HG03521 (cell line): ENCODE measurements around the gene SEPTIN1.

ENCODE experiments used
- ATAC-seq: cut with Tn5 transposase; IDR thresholded peaks from one replicate; pipeline ENCODE4 v1.9.1; 2021; ENCODE audit warnings: mild to moderate bottlenecking, moderate library complexity; ENCODE audit not compliant: unreplicated experiment

SEPTIN1 gene

GRCh38 chr16:30358990-30359870 lies 23.1 kb downstream of the SEPTIN1 start:
- no peak for ATAC-seq

DNA sequence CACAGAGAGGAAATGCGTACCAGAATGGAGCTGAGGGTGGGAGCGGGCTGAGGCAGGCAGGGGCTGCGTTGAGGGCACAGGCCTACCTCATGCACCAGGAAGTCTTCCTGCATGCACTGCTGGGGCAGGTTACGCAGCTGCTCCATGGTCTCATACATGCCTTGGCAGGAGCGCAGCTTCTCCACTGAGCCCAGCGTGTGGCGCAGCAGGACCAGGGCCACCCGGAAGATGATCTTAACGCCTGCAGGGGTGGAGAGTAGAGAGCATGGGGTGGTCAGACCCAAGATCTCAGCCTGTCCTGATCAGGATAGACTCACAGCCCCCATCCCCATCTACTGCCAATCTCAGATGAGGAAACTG lies 23.8 kb downstream of the SEPTIN1 start:
- ATAC-seq: no peak

GRCh38 chr16:30357715-30358576 lies 24.4 kb downstream of the SEPTIN1 start:
- ATAC-seq: no peak

DNA sequence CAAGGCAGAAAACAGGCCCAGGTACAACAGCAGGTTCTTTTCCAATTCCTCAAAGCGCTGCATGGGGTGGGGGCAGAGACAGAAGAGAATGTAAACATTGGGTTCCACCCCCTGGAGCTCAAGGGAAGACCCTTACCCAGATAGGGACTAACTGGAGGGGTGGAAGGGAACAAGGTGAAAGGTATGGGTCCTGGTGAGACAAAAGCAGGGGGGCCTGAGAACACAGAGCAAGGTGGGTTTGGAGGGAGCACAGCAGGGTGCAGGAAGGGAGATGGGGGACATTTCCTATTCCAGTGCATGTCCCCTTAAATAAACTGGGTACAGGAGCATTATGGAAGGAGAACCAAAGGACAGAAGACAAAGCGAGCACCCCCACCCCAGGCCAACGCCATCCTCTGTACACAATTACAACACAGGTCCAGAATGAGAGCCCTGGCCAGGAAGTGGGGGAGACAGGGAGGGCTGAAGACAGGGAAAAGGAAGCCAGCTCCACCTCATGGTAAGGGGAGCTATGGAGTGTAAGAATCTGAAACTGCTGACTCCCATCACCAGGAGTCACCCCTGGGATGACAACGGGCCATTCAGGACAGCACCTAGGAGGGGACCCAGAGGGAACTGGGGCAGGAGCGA lies 25.2 kb downstream of the SEPTIN1 start:
- ATAC-seq: no peak

DNA sequence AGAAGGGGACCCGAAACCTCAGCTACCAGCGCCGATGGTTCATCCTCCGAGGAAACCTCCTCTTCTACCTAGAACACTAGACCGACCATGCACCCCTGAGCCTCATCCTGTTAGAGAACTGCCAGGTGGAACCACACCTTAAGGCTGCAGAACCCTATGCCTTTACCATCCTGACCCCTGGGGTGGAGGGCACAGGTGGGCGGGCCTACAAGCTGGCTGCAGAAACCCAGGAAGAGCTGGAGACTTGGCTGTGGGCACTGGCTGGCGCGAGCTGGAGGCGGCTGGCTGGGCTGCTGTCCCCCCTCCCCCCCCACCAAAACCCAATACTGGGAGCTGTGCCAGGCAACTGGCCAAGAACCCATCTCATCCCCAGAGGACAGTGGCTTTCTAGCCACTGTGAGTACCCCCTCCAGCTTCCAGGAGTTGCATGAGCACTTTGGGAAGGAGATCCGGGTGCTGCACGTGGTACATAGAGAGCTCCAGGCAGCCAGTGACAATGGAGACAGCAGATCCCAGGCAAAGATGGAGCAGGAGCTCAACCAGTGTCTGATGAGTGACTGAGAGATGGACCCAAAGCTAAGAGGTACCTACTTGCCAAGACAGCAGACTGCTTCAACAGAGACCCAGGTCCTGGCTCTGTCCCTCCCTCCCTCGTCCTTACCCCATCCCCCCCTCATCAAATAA lies 25.8 kb downstream of the SEPTIN1 start:
- ATAC-seq: no peak

DNA sequence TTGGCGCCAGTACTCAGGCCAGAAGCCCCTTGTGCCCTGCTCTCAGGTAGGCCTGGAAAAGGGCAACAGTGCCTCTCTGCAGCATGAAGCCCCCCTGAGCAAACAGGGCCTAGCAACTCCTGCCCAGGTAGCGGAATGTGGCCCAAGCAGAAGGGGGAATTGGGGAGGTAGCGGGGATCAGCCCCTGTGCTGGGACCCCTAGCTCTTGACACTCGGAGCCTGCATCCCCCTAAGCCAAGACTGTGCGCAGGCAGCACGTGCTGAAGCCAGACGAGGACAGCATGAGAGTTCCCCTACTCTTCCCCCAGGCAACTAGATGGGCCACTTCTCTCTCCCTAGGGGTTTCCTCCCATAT lies 26.4 kb downstream of the SEPTIN1 start:
- no peak for ATAC-seq

DNA sequence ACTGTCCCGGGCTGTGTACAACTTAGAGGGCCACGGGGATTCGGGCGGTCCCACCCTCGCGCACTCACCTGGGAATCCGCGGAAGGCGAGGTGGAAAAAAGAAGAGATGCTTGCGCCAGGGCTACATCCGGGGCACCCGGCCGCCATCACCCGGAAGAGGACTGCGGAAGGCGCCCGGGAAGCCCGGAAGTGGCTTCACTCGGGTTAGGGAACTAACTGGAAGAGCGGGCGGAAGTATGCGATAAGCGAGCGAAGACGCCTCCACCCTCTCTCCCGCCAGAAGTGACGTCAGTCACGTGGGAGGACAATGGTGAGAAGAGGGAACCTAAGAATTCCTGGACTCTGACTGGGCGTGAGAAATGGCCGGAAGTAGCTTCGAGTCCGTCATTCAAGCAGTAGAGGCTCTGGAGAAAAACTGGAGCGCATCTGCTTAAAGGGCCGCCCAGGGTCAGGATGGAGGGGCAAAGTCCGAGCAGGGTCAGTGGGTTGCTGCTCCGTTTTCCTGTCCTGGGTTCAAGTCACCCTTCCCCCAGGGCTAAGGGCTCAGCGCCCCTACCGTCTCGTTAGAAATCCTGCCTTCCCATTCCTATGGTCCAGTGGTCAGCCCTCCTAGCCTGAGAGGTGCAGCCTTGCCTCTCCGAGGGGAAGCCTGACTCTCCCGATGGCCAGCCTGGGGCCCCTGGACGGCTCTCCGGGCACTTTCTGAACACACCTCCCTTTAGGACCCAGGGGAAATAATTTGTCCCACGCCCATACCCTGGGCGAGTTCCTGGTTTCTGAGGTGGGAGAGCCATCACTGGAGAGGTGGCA lies 27.0 kb downstream of the SEPTIN1 start, which contains the start of gene CD2BP2:
Gene CD2BP2 (minus strand): TSS at position 165 of the 810 bp plus-strand sequence. CDS start 627 bp downstream, outside the sequence.
- ATAC-seq: peak; percentile 42

GRCh38 chr16:30354423-30355143 lies 27.8 kb downstream of the SEPTIN1 start:
- no peak for ATAC-seq

- no peak for ATAC-seq
These were observed 28.8 kb downstream of the SEPTIN1 start for GRCh38 chr16:30353438-30354129.

DNA sequence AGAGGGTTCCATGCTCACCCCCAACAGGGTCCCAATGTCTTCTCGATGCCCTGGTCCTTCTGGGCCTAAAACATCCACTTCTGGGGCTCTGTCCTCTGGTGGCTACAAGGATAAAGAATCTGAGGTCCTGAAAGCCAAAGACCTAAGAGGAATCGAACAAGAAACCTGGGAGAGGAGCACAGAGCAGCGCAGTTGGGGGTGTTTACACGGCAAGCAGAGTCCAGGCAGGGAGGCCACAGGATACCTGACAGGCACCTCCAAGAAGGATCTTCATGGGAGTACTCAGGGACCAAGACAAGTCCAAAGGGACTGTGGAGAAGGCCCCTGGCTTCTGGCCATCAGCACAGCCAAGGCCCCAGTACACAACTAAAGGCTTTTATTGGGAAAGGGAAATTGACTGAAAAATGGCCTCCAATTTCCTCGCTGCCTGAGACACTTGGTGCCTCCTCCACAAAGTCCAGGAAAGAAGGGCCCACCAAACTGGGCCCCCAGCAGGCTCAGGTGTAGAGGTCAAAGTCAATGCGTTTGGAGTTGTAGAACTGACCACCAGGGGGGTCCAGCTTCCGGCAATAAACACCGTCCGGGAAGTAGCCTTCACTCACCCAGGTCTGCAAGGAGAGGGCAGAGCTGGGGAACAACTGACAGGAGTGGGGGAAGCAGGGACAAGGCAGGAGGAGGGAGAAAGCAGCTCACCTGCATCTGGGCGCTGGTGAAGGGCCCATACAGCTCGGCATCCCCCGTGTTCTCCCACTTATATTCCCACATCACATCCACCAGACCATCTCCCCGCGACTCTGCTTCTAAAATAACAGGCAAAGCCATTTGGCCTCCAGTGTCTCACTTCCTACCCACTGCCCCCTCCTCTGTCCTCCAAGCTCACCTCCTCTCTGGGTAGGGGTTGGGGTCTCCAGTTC lies 29.6 kb downstream of the SEPTIN1 start:
- ATAC-seq: no peak

DNA sequence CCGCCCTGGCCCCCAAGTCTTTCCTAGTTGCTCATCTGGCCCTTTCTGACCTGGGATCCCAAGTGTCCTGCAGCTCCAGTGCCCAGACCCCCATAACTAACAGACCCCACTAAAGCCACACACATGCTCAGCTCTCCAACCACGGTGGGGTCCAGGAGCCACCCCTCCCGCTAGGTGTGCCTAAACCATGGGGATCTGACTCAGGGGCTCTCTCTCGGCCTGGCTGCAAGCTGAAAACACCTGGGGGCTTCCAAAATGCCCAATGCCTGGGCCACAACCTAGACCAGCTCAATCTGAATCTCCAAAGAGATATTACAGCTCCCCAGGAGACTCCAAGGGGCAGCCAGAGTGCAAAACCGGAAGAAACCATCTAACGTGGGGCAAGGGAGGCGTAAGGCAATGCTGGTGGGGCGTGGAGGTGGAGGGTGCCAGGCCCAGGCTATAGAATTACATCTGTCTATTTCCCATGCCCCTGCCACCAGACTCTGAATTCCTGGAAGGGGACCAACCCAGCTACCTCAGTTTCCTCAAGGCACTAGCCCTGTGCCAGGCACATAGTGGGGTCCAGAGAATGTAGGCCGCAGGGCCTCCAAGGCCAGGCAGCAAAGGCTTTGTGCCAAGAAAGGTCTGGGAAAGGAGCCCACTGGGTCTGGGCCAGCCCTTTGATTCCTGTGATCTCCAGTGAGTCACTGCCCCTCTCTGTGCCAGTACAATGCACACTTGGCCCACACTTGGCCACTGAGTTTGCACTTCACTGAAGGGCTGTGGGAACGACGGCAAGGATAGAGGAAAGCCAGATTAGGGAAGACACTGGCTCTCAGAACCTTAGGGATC lies 30.6 kb downstream of the SEPTIN1 start:
- ATAC-seq: no peak

DNA sequence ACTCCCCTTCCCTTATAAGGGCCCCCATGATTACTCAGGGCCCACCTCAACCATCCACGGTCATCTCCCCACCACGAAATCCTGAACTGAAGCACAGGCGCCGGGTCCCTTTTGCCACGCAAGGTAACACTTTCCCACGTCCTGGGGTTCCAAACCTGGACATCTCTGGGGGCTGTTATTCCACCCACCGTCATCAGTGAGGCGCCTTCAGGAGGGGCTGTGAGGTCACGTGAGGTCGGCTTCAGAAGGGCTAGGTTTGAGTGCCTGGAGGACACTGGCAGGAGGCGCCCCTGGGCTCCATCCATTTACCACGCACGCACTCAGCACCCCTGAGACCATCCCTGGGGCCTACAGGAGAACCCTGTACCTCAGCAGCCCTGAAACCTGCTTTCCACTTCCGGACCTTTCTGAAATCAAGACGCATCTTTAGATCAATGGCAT lies 31.3 kb downstream of the SEPTIN1 start:
- ATAC-seq: no peak

DNA sequence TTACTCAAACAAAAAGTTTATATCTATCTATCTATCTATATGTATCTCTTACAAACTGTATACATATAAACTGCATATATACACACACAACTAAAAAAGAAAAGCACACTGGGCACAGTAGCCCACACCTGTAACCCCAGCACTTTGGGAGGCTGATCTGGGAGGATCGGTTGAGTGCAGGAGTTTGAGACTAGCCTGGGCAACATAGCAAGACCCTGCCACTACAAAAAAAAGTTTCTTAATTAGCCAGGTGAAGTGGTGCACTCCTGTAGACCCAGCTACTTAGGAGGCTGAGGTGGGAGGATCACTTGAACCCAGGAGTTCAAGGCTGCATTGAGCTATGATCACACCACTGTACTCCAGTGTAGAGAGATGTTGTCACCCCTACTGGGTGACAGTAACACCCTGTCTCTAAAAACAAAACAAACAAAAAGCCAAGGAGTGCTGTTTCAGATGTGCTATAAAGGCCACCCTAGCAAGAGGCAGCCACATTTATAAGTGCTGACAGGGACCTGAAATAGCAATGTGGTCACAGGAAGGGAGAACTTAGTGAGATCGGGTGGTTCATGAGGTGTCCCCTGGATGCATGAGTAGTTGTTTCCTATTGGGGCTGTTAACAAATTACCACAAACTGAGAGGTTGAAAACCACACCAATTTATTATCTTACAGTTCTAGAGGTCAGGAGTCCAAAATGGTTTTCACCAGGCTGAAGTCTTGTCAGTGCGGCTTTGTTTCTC lies 32.1 kb downstream of the SEPTIN1 start:
- ATAC-seq: peak; percentile 37

DNA sequence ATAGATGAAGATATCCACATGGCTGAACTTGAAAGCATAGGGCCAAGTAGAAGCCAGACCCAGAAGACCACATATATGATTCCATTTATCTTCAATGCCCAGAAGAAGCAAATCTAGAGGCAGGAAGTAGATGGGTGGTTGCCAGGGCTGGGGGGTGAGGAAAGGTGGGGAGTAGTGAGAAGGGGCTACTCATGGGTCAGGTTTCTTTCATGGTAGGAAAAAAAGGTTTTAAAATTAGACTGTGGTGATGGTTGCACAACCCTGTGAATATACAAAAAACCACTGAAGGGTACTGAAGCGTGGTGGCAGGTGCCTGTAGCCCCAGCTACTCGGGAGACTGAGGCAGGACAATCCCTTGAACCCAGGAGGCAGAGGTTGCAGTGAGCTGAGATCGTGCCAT lies 32.7 kb downstream of the SEPTIN1 start:
- ATAC-seq: no peak

DNA sequence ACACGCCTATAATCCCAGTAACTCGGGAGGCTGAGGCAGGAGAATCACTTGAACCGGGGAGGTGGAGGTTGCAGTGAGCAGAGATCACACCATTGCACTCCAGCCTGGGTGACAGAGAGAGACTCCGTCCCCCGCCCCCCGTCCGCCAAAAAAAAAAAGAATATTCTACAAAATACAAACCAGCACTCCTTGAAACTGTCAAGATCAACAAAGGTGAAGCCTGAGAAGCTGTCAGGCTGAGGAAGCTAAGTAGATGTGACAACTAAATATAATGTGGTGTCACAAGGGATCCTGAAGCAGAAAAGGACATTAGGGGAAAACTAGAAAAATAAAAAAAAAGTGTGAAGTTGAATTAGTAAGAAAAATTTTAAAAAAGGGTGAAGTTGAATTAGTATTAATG lies 33.4 kb downstream of the SEPTIN1 start:
- ATAC-seq: no peak

- ATAC-seq: no peak
These were observed 34.2 kb downstream of the SEPTIN1 start for GRCh38 chr16:30348113-30348512.
